ENCODE data around the gene ADH1B. TPM values are rescaled to one million over a fixed set of nuclear protein-coding genes. Genes with fewer than 3 reads are reported as not detected.

The ADH1B gene
- total and polyA plus RNA-seq, 11 donors, result 9.3 to 304 (median 39.2) TPM

GRCh38 chr4:99314211-99314610 is 7.0 kb downstream of the ADH1B start:
- peaks cover 0 to 43% (median 0%) of the 10 kb centered on the region in 9 donors for H3K36me3 ChIP-seq
- H3K4me3 ChIP-seq, result no peak overlapping the region
- TF ChIP-seq CTCF (IDR thresholded peaks at IDR 0.05) (no peak), POLR2A (IDR thresholded peaks at IDR 0.05) (no peak)
- ATAC-seq, result no peak
- H3K27me3 ChIP-seq, result no peaks in the 10 kb centered on the region
- WGBS, 4 donors, result 71 to 90% (median 82%) methylated on average over 1 of the region's 1 CpG
- no peaks in the 10 kb centered on the region for H3K9me3 ChIP-seq
- intact Hi-C loops (cut with DNase I), result loop anchor here in 1 of 10 donors (10.0 kb wide), 1 partner anchor 91 kb away; no protein-coding TSS in a partner anchor
- no peak overlapping the region for H3K27ac ChIP-seq
- DNase-seq, result no peak
- no peaks in the 10 kb centered on the region for H3K4me1 ChIP-seq

- H3K27ac ChIP-seq, result no peak overlapping the region
- WGBS, 4 donors, result 48 to 69% (median 65%) methylated on average over 2 of the region's 2 CpGs
- H3K4me3 ChIP-seq, result no peak overlapping the region
- ATAC-seq (no peak), DNase-seq (no peak)
- intact Hi-C loops (cut with DNase I), result loop anchor here in 1 of 10 donors (10.0 kb wide), 1 partner anchor 94 kb away; no protein-coding TSS in a partner anchor
- H3K9me3 ChIP-seq, result no peaks in the 10 kb centered on the region
- peaks cover 0 to 49% (median 0%) of the 10 kb centered on the region in 9 donors for H3K36me3 ChIP-seq
- no peak for TF ChIP-seq POLR2A (IDR thresholded peaks at IDR 0.05)
- peak in 1 of 12 donors; percentile 3 for TF ChIP-seq CTCF (IDR thresholded peaks at IDR 0.05)
- no peaks in the 10 kb centered on the region for H3K4me1 ChIP-seq
- no peaks in the 10 kb centered on the region for H3K27me3 ChIP-seq
Observed at GRCh38 chr4:99310389-99310788, 10.8 kb downstream of the ADH1B start.

- Histone ChIP-seq H3K27me3 (no peaks in the 10 kb centered on the region), H3K9me3 (peaks cover 0 to 14% (median 0%) of the 10 kb centered on the region in 12 donors), H3K4me1 (peaks cover 0 to 10% (median 0%) of the 10 kb centered on the region in 12 donors), H3K4me3 (no peak overlapping the region), H3K27ac (no peak overlapping the region), H3K36me3 (peaks cover 0 to 19% (median 0%) of the 10 kb centered on the region in 9 donors)
- no peak for TF ChIP-seq CTCF (IDR thresholded peaks at IDR 0.05)
- DNase-seq (no peak), ATAC-seq (no peak)
- WGBS, 4 donors, result 89 to 94% (median 91%) methylated on average over 11 of the region's 11 CpGs
- intact Hi-C loops (cut with DNase I), result loop anchor here in 1 of 10 donors (10.0 kb wide), 1 partner anchor 101 kb away; no protein-coding TSS in a partner anchor
Observed at GRCh38 chr4:99305638-99306400, 15.4 kb downstream of the ADH1B start.

- ATAC-seq (peak in 1 of 4 donors; percentile 47), DNase-seq (no peak)
- Histone ChIP-seq H3K9me3 (peaks cover 0 to 37% (median 11%) of the 10 kb centered on the region in 12 donors), H3K36me3 (no peaks in the 10 kb centered on the region), H3K27me3 (no peaks in the 10 kb centered on the region), H3K4me3 (no peak overlapping the region), H3K4me1 (peaks cover 0 to 10% (median 0%) of the 10 kb centered on the region in 12 donors), H3K27ac (peak overlapping the region; percentile 24 to 72 (median 52))
- TF ChIP-seq POLR2A (IDR thresholded peaks at IDR 0.05) (no peak), CTCF (IDR thresholded peaks at IDR 0.05) (no peak)
- WGBS, 4 donors, result 74 to 84% (median 81%) methylated on average over 7 of the region's 7 CpGs
- intact Hi-C loops (cut with DNase I), result loop anchor here in 1 of 10 donors (10.0 kb wide), 1 partner anchor 97 kb away; no protein-coding TSS in a partner anchor
Observed at GRCh38 chr4:99301376-99302164, 19.6 kb downstream of the ADH1B start.
